NCI-H446 (cell line): ENCODE measurements around the gene DIO3.

Source experiments
- DNase-seq, 2 experiments: peaks; one replicate each; lab custom pipeline; 2025; lab: John Stamatoyannopoulos, UW

Gene DIO3

DNA sequence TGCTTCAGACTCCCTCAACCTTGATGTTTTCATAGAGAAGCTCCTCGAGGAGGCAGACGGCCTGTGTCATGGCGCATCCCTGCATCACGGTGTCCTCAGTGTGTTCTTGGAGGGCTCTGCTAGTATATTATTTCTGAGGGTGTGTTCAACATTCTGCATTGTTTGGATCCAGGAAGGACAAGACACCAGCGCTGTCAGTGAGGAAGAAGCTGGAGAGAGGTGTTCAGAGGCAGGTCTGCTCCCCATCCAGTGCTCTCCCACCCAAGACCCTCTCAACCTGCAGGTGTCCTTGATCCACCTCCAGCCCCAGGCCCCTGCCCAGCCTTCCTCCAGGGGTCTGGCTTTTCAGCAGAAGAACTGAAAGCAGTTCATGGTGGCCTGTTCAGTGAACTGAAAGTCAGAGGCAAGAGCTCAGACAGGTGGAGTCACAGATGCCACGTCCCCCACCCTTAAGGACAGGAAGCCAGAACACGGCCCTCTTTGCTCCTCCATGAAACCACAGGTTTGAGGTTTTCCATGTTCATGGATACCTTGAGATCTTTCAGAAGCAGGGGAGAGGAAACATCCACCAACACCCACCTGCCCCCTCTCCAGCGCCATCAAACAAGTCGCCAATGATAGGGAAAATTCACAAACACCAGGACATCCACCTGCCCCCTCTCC, 37.4 kb downstream of the DIO3 start:
- DNase-seq: no peak

DNA sequence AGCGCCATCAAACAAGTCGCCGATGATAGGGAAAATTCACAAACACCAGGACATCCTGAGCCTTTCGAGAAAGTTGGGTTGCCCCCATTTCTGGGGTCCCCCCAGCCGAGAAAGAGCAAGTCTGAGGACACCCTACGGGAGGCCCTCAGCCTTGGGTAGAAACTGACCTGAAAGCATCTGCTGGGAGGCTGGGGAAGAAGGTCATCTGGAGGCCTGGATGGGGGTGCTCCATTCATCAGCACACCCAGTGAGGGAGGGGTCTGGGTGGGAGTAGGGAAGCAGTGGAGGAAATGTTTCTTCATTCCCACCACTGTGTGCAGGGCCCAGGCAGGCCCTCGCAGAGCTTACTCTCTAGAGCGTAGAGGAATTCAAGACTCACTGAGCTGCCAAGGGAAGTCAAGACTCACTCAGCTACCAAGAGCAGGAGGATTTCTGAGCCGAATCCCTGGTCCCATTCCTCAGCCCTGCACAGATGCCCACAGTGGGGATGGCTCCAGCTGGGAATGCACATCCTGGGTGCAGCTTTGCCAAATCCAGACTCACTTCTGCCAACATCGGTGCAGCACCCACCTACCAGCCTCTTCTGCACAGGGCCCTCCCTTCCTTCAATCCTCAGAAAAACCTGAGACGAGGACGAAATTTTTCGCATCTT, 38.1 kb downstream of the DIO3 start:
- no peak for DNase-seq

DNA sequence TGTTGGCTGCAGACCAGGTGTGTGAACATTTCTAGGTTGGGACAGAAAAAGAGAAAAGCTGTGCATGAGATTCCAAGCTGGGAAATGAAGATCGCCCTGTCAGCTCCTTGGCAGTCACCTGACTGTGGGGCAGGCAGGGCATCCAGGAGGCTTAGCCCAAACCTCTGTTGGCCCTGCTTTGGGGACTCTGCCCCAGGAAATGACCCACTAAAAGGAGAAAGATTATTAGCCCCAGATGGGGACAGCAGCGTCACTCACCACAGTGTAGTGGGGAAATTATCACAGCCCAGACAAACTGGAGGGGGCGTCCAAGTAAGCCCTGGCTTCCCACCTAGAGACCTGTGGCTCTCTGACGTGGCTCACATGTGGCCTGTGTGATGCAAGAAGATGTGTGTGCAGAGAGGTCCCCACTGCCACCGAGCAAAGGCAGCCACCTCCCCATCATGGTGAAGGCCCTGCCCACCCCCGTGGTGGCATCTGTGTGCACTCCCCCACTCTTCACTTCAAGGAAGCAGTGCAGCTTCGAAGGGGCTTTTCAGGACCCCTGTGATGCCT, 39.1 kb downstream of the DIO3 start:
- no peak for DNase-seq

DNA sequence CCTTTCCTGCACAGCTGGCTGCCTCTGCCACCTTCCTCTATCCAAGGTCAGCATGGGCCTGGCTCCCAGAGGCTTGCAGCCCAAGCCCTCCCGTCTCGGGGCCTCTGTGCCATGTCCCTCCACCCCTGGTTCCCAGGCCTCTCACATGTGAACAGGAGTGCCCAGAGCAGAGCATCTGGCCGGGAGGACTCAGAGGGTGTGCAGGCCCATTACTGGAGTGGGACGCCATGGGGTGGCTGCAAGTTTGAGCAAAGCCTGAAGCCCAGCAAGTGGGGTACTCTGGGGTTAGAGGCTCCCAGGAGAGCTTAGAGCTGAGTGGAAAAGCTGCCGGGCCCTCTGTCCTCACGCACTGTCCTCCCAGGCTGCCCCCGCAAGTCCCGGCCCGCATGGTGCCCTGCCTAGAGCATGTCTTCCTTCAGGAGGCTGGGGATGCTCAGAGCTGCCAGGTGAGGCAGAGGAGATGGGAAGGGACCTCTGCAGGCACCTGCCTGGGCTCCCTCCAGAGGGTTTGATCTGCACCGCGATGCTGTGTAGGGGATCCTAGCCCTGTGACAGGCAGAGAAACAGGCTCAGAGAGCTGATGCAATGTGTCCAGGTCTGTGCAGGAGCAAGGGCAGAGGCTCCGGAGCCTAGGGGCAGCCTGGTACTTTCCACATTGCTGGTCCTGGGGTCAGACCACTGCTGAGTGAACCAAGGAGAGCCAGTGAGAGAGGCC, 39.8 kb downstream of the DIO3 start:
- no peak for DNase-seq

DNA sequence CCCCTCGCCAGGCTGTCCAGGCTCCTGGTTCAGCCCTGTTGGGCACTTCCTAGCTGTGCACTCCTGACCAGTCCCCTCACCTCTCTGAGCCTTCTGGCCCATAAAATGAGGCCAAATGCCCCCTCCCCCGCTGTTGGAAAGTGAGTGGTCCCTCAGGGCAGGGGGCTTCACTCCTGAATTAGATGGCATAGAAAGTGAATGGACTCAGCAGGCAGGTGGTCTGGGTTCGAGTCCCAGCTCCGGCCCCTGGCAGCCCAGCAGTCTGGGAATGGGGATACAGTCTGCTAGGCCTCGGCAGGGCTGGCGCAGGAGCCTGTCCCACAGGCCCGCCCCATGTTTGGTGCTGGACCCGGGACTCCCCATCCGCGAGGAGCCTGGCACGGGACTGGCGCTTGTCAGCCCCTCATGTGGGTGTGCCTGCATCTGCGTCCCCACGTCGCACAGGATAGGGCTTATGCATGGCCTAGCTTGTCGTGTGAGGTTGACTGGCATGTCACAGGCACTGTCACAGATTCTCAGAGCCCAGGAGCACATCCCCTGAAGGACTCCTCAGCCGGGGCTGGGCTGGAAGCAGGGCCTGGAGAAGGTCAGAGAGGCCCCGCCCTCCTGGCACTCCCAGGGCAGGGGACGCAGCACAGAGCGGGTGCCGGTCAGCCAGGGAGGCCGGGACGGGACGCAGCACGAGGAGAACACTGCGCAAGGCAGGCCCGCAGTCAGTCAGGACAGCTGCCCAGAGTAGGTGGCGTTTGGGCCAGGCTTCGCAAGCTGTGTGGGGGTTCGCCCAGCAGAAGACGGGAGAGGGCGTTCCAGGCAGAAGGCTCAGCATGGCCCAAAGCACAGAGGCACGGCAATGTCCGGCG, 40.5 kb downstream of the DIO3 start:
- DNase-seq: no peak

DNA sequence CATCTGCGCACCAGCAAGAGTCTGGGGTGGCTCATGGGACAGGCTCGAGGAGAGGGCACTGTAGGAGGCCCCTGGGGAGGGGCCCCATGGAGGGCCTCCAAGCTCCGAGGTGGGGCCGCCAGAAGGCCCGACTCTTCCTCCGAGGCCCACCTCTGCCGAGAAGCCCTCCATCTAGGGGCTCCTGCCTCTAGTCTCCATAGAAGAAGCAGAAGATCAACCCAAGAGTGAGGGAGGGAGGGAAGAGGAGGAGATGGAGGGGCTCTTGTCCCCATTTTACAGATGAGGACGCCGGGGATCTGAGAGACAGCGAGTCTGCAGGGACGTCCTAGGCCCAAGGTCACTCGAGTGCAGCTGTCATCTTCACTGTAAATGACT, 41.2 kb downstream of the DIO3 start:
- DNase-seq: no peak

DNA sequence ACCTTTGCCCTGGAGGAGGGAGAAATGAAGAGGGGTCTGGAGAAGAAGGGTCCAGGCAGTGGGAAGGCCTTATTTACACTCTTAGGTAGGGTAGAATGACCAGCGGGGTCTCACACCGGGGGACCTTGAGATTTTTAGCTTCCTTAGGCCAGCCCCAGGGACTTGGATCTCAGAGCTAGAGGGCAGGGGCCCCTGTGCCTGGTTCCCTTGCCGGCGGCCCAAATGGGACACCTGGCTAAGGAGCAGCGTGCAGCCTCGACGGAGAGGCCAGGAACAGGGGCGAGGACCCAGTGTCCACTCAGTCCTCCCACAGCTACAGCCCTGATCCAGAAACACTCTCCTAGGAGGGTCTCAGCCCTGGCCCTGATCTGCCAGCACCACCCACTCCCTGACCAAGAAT, 41.8 kb downstream of the DIO3 start:
- DNase-seq: no peak

DNA sequence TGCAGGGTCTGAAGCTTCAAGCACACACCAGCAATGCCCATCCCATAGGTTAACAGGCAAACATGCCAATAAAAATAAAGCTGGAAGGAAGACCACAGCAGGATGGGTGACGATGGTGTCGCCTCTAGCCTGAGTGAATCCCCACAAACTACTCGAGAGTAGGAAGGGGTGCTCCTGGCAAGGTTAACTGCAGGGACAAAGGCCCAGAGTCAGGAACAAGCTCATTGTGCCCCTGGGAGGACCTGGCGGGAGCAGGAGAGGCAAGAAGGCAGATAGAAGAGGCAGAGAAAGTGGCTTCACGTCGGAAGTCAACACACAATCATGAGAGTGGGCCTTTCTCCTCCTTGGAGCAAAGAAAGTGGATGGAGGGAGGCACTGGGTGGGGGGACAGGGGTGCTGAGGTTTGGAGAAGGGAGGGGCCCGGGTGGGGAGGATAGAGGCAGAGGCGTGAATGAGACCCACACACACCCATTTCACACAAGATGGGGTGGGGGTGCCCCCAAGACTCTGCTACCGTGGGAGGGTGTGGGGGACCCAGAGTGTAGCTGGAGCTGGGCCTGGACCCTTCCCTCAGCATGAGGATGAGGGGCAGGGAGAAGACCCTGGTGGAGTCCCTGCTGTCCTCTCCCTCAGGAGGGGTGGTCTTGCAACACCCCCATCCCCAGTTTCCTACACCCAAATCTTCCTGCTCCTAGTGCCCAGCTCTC, 43.1 kb downstream of the DIO3 start:
- no peak for DNase-seq

DNA sequence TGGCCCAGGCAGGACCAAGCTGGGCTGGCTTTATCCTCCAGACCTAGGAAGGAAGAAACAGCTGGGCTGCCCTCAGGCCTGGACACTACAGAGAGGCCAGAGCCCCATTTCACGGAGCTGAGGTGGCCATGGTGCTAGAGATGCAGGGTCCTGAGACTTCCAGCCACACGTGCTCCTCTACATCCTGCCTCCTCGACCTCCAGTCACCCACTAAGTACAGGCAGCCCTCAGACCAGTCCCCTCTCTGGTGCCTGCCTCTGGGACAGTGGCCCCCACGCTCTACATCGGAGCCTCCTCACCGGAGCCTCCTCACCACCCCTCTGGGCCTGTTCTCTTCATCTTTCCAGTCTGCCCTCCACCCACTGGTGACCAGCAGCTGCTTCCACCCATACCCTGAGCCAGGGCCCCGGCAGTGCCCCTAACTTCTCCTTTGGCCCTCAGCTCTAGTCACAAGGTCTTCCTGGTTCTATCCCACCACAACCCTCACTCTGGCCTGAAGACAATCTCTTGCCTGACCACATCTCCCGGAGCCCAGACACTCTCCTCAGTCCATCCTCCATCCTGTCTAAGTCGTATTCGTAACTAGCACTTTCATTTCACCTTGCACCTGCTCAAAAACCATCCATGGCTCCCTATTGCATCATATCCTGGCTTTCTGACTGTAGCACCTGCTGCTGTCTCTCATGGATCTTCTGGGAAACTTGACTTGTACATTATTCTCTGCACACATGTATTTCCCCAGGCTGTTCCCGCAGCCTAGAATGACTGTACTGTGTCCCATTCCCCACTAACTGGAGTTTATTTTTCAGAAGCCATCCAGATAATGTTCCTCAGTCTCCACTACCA, 43.9 kb downstream of the DIO3 start:
- DNase-seq: no peak

DNA sequence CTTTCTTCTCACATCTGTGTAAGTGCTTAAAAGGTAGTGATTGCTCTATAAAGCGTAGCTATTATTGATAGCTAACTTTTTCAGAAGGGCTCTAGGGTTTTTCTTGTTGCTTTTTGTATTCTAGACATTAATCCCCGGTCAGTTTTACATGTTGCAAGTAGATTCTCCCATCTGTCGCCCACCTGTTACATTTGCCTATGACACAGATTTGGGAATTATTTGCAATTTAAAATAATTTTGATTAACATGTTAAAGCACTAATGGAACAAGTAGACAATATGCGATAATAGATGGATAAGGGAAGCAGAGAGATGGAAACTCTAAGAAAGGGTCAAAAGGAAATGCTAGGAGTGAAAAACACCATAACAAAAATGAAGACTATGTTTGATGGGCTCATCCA, 44.5 kb downstream of the DIO3 start:
- no peak for DNase-seq
